Measurements from ENCODE around the gene SRSF4. TPM values are rescaled to one million over a fixed set of nuclear protein-coding genes. Genes with fewer than 3 reads are reported as not detected.
"Not testable (repeated sequence)": the region's sequence is repeated elsewhere in the genome, so short reads cannot be mapped to it uniquely, and the experiment has no call there.

The SRSF4 gene
- total RNA-seq, 1 experiment from 2014 or later = 25.0 TPM

- DNase-seq (ENCODE audit: extremely low read depth, low read depth) = no peak
These were observed 15.3 kb downstream of the SRSF4 start for GRCh38 chr1:29166291-29166878.

DNA sequence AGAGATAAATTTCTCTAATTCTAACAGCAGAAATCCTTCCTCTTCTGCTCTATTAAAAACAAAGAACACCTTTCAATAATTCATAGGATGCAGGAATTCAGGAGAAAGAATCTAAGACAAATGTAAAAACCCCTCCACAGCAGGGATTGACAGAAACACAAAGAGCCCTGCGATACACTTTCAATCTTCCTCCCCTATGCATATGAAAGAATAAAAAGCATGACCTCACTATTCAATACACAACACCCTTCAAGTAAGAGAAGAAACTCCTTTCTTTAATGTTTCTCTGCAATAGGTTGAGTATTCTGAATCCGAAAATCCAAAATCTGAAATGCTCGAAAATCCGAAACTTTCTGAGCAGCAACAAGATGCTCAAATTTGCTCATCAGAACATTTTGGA lies 17.1 kb downstream of the SRSF4 start:
- DNase-seq (ENCODE audit: extremely low read depth, low read depth) = no peak

GRCh38 chr1:29162476-29163138 lies 19.1 kb downstream of the SRSF4 start:
- DNase-seq (ENCODE audit: extremely low read depth, low read depth) = no peak

GRCh38 chr1:29162025-29162424 lies 19.7 kb downstream of the SRSF4 start:
- no peak for DNase-seq (ENCODE audit: extremely low read depth, low read depth)

DNA sequence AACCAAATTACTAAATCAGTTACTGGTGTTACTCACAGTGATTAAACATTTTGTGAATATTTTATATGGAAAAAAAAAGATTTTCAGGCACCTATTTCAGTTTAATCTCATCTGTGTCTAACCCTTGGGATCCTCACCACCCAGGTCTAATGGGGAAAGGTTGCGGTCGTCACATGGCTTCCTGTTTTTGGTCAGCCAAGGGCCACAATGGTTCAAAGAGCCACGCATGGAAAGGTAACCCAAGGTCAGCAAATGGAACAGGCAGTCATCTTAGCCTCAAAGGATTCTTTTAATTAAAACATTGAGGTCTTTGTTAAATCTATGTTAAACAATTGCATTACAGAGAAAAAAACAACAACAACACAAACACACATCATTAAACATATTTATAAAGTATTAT lies 21.9 kb downstream of the SRSF4 start:
- no peak for DNase-seq (ENCODE audit: extremely low read depth, low read depth)

DNA sequence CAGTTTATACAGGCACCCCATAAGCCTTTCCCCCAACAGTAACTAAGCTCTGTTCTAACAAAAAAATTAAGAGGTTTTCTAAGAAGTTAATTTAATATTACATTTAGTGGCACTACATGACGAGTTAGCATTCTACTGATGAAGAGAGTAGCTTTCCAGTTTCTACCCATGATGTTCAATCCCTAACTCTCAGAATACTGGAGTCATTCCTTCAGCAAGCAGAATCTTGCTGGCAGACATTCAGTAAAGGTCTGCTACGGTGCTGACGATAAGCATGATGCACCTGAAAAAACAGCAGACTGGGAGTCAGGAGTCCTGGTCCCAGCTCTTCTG lies 24.5 kb downstream of the SRSF4 start:
- no peak for DNase-seq (ENCODE audit: extremely low read depth, low read depth)

GRCh38 chr1:29156543-29157268 lies 25.0 kb downstream of the SRSF4 start:
- no peak for DNase-seq (ENCODE audit: extremely low read depth, low read depth)

DNA sequence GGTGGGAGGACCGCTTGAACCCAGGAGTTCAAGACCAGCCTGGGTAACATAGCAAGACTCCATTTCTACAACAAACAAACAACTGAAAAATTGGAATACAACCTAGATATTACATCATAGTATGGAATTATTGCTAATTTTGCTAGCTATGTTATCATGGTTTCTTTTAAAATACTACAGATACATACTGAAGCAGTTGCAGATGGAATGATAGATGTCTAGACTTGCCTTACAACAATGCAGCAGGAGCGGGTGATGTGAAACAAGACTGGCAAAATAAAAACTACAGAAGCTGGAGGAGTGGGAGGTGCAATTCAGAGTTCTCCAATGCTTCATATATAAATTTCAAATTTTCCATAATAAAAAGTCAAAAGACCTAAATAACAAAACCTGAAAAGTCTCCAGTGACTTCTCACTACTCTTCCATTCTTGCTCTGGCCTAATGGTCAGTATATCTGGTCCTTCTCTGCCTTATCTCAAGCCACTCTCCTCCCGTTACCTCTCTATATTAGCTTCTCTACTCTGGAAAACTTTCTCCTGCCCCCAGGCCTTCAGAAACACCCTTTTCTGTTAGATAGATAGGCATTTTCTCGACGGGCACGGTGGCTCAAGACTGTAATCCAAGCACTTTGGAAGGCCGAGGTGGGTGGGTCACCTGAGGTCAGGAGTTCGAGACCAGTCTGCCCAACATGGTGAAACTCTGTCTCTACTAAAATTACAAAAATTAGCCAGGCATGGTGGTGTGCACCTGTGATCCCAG lies 29.5 kb downstream of the SRSF4 start:
- no peak for DNase-seq (ENCODE audit: extremely low read depth, low read depth)

DNA sequence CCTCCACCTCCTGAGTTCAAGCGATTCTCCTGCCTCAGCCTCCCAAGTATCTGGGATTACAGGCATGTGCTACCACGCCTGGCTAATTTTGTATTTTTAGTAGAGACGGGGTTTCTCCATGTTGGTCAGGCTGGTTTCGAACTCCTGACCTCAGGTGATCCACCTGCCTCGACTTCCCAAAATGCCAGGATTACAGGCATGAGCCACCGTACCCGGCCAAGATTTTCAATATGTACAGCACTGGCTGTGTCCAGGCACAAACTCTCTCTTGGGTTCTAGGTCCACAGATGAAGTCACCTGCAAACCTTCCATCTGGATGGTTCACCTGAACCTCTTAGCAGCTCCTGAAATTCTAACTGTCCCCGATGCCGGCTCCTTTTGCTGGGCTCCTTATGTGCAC lies 31.4 kb downstream of the SRSF4 start:
- not testable (repeated sequence) for DNase-seq (ENCODE audit: extremely low read depth, low read depth)

DNA sequence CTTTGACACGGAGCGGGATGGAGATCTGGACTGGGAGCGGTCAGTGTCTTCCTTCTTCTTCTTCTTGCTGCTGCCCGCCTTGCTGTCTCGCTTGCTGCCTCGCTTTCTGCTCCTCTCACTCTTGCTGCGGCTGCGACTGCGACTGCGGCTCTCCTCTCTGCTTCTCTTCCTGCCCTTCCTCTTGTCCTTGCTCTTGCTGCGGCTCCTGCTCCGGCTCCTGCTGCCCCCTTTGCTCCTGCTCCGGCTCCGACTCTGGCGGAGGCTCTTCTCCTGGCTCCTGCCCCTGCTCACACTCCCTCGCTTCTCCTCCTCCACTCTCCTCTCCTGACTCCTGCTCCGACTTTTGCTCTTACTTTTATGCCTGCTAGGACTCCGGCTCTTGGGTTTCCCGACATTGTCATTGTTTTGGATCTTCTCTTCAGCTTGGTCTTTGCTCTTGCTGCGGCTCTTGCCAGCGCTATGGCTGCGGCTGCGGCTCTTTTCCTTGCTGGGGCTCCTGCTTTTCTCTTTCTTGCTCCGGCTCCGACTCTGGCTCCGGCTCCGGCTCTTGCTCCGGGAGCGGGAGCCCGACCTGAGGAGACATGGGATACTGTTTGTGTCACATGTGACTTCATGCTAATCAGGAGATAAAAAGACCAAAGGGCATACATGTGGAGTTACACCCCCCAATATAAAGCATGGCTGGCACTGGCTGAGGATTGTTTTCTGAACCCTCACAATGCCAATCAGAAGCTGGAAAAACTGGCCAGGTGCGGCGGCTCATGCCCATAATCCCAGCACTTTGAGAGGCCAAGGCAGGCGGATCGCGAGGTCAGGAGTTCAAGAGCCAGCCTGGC lies 32.8 kb downstream of the SRSF4 start:
- DNase-seq (ENCODE audit: extremely low read depth, low read depth) = no peak

DNA sequence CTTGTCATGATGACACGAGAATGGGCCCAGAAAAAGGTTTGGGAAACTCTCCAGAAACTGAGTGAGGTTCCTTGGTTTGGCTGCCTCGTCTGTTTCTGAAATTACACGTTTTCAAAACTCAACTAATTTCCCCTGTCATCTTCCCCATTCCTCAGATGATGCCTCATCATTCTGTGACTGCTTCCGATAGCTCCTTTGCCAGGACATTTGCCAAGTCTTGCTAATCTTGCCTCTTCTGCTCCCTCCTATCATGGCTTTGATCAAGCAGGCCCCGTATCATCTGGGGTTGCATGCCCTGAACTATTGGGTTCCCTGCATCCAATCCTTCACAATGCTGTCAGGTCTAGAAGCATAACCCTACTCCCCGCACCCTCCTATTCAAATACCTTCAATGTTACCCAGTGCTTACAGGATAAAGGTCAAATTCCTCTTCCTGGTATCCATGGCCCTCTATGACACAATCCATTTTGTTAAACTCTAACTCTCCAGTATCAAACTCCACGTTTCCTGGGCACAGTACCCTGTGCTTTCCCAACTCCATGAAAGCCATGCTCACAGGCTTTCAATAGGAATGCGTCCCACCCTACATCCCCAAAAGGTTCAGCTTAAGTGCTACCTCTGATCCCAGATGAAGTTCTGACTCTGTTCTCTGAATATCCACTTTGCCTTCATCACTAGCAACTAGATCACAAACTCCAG lies 35.8 kb downstream of the SRSF4 start:
- no peak for DNase-seq (ENCODE audit: extremely low read depth, low read depth)

DNA sequence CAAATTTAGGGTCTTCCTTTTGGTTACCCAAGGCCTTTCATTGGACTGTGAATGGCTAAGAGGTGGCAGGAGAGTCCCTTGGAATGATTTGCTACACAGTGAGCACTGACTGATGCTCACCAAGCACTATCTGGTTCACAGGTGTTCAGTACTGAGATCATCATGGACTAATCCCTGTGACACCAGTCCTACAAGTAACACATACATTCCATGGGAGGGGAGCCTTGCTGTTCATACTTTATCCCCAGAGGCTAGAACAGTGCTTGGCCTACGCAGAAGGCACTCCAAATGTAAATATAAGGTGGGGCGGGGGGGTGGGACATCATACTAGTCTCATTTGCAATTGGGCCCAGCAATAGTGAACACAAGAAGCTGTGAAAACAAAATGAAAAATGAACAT lies 37.5 kb downstream of the SRSF4 start:
- no peak for DNase-seq (ENCODE audit: extremely low read depth, low read depth)

- DNase-seq (ENCODE audit: extremely low read depth, low read depth) = no peak
These were observed 39.0 kb downstream of the SRSF4 start for GRCh38 chr1:29142714-29143113.

DNA sequence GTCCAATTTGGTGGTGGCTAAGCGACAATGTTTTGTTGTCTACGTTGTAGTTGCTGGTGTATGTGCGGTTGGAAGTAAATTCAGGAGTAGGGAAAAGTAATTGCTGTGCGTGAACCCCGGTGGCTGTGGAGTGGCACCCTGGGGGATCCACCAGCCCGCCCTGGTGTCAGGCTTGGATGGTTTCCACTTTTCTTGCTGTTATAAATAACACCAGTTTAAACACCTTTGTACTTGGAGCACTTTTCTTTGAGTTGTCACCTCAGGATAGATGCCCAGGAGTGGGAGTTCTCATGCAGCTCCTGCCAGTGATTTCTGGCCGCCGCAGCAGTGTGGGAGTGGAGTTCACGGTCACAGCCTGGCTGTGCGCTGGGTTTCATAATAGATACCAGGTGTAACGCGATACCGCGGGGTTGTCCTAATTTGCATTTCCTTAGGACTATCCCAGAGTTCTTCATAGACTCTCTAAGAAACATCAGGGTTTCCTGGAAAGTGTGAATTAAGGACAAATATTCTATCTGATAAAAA lies 45.2 kb downstream of the SRSF4 start:
- DNase-seq (ENCODE audit: extremely low read depth, low read depth) = no peak

DNA sequence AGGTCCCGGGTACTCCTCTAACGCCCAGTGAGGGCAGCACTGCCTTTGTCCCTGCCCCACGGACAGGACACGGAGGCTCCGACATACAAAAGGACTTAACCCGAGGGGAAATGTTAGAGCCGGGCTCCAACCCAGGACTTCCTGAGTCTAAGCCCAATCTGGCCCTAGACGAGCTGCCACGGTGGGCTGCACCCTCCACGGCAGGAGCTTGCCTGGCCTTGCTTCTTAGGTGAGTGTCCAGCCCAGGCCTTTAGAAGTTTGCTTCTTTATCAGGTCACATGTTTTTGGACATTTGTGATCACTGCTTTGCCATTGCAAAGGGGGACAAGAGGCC lies 47.0 kb downstream of the SRSF4 start:
- DNase-seq (ENCODE audit: extremely low read depth, low read depth) = no peak

- no peak for DNase-seq (ENCODE audit: extremely low read depth, low read depth)
These were observed 47.6 kb downstream of the SRSF4 start for GRCh38 chr1:29133861-29134694.

- not testable (repeated sequence) for DNase-seq (ENCODE audit: extremely low read depth, low read depth)
These were observed 50.6 kb downstream of the SRSF4 start for GRCh38 chr1:29131056-29131455.

GRCh38 chr1:29129916-29130315 lies 51.8 kb downstream of the SRSF4 start:
- DNase-seq (ENCODE audit: extremely low read depth, low read depth) = no peak

- no peak for DNase-seq (ENCODE audit: extremely low read depth, low read depth)
These were observed 53.0 kb downstream of the SRSF4 start for GRCh38 chr1:29128739-29129138.
